Thymus (tissue), 11 donors: ENCODE data around the gene TRIM33. TPM values are rescaled to one million over a fixed set of nuclear protein-coding genes. Genes with fewer than 3 reads are reported as not detected.
"Not testable (repeated sequence)": the region's sequence is repeated elsewhere in the genome, so short reads cannot be mapped to it uniquely, and the experiment has no call there.

Source experiments
- DNase-seq, 9 donors: peaks; one replicate each; pipeline ENCODE4 v3.0.0-alpha.2; 2013; ENCODE audit warnings: low spot score in 9 of 9, low read depth in 6 of 9, missing footprints in 1 of 9
- H3K27ac ChIP-seq, 2 donors: one replicate each; pipeline ENCODE4 v1.5.1; 2013; ENCODE audit warnings: control low read depth in 1 of 2, low read depth in 1 of 2, low read length in 1 of 2, mild to moderate bottlenecking in 1 of 2, moderate library complexity in 1 of 2
- H3K27me3 ChIP-seq, 2 donors: one replicate each; pipeline ENCODE4 v1.5.1; 2013; ENCODE audit warnings: low read length in 1 of 2; ENCODE audit not compliant: control insufficient read depth in 2 of 2, insufficient read depth in 1 of 2
- H3K36me3 ChIP-seq, 2 donors: one replicate each; pipeline ENCODE4 v1.5.1; 2013; ENCODE audit warnings: low read length in 1 of 2, mild to moderate bottlenecking in 1 of 2, moderate library complexity in 1 of 2; ENCODE audit not compliant: control insufficient read depth in 2 of 2, insufficient read depth in 2 of 2
- H3K4me1 ChIP-seq, 2 donors: one replicate each; pipeline ENCODE4 v1.5.1; 2013; ENCODE audit warnings: low read length in 2 of 2; ENCODE audit not compliant: control insufficient read depth in 2 of 2, insufficient read depth in 2 of 2
- H3K4me3 ChIP-seq, 2 donors: one replicate each; pipeline ENCODE4 v1.5.1; 2013; ENCODE audit warnings: low read length in 2 of 2, control low read depth in 1 of 2, mild to moderate bottlenecking in 1 of 2
- H3K9me3 ChIP-seq, 2 donors: one replicate each; pipeline ENCODE4 v1.5.1; 2013; ENCODE audit warnings: low read length in 1 of 2, mild to moderate bottlenecking in 1 of 2; ENCODE audit not compliant: control insufficient read depth in 2 of 2, insufficient read depth in 1 of 2
- WGBS: extraction: QIAGEN DNeasy Blood & Tissue Kit; methylation state at CpG from one replicate; pipeline ENCODE4 v1.1.7; 2013; 5-methylcytosine and 5-hydroxymethylcytosine counted together
- polyA plus RNA-seq: library from polyadenylated mRNA; stranded (reverse); fragments of 200-250 nt; gene quantifications from one replicate; pipeline ENCODE4 v1.2.3, GENCODE V29; 2013
- total RNA-seq: library from RNA; stranded (reverse); fragments of 120-200 nt; gene quantifications from one replicate; pipeline ENCODE4 v1.2.4, GENCODE V29; 2013
- donor health status: healthy.

TRIM33 gene
- total and polyA plus RNA-seq, 2 donors, result 20.1 to 31.0 TPM

GRCh38 chr1:114428083-114428754 is 82.8 kb downstream of the TRIM33 start:
- Histone ChIP-seq H3K27ac (no peak overlapping the region), H3K4me1 (no peaks in the 10 kb centered on the region), H3K9me3 (no peaks in the 10 kb centered on the region), H3K36me3 (peaks cover 25 to 39% of the 10 kb centered on the region in 2 donors), H3K4me3 (no peak overlapping the region), H3K27me3 (no peaks in the 10 kb centered on the region)
- peak in 2 of 9 donors; percentile 10 to 27 for DNase-seq
- 96% methylated on average over 1 of the region's 1 CpG for WGBS

DNA sequence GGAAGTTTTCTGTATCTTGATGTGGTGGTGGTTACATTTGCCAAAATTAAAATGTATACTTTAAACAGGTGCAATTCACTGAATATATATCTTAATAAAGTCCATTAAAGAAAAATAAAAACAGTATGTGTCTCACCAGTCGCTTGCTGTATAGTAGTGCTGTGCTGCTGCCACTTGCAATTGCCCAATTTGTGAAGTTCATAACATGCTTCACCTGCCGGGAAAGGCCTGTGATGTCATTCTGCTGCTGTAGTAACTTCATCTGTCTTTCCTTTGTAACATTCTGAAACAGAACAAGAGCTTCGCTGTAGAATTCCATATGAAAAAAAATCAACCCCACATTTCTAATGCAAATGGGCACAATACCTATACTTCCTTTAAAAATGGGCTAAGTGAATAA is 83.4 kb downstream of the TRIM33 start:
- 99% methylated on average over 3 of the region's 3 CpGs for WGBS
- no peak overlapping the region for H3K4me3 ChIP-seq

DNA sequence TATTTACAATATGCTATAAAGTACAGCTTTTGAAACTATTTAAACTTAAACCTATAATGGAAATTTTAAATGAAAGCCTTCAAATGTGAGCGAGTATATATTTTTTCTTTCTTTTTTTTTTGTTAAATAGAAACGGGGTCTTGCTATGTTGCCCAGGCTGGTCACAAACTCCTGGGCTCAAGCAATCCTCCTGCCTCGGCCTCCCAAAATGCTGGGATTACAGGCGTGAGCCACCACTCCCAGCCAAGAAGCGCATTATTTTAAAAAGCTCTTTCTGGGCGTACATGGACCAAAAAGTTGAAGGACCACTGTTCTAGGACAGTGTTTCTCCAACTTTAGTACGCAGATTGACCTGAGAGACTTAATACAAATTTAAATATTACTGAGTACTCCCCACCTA is 87.5 kb downstream of the TRIM33 start:
- no peak overlapping the region for H3K4me3 ChIP-seq
- WGBS, result 98% methylated on average over 7 of the region's 7 CpGs
- H3K27me3 ChIP-seq, result no peaks in the 10 kb centered on the region
- H3K36me3 ChIP-seq, result peaks cover 43 to 75% of the 10 kb centered on the region in 2 donors
- no peaks in the 10 kb centered on the region for H3K4me1 ChIP-seq
- no peak for DNase-seq
- H3K9me3 ChIP-seq, result no peaks in the 10 kb centered on the region
- H3K27ac ChIP-seq, result no peak overlapping the region

More for the DNA sequence above, 83.4 kb downstream of the TRIM33 start:
- H3K36me3 ChIP-seq, result peaks cover 25 to 39% of the 10 kb centered on the region in 2 donors
- no peaks in the 10 kb centered on the region for H3K4me1 ChIP-seq
- H3K27ac ChIP-seq, result no peak overlapping the region
- no peaks in the 10 kb centered on the region for H3K27me3 ChIP-seq
- H3K9me3 ChIP-seq, result no peaks in the 10 kb centered on the region
- no peak for DNase-seq

DNA sequence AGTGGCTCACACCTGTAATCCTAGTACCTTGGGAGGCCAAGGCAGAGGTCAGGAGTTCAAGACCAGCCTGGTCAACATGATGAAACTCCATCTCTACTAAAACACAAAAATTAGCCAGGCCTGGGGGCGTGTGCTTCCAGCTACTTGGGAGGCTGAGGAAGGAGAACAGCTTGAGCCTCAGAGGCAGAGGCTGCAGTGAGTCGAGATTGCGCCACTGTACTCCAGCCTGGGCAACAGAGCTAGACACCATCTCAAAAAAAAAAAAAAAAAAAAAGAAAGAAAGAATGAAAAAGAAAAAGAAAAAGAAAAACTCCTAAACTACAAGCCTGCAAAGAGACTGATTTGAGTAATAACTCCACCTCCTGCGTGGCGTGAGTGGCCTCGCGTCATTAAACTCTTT is 92.1 kb downstream of the TRIM33 start:
- not testable (repeated sequence) for H3K27ac ChIP-seq, H3K4me3 ChIP-seq, H3K4me1 ChIP-seq, H3K27me3 ChIP-seq, DNase-seq, H3K9me3 ChIP-seq
- H3K36me3 ChIP-seq, result peaks cover 33 to 53% of the 10 kb centered on the region in 2 donors
- 99% methylated on average over 7 of the region's 7 CpGs for WGBS

DNA sequence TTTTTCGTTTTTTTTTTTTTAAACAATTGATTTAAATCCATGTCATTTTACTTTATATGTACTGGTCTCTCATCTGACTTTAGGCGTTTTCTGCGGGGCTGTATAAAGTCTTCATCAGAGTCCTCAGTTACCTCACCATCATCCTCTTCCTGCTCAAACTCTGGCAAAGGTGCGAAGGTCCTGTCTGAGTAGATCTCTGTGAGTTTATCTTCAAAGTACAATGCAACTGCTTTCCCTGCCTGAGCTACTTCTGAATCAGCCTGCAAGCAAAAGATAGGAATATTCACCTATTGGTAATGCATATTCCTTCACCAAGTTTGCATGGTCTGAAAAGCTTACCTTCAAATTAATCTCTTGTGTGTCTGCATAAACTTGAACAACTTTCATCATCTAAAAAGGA is 113.4 kb downstream of the TRIM33 start:
- no peaks in the 10 kb centered on the region for H3K4me1 ChIP-seq
- WGBS, result 93% methylated on average over 4 of the region's 4 CpGs
- no peaks in the 10 kb centered on the region for H3K27me3 ChIP-seq
- DNase-seq, result no peak
- H3K36me3 ChIP-seq, result peaks cover 14 to 32% of the 10 kb centered on the region in 2 donors
- no peaks in the 10 kb centered on the region for H3K9me3 ChIP-seq
- H3K27ac ChIP-seq, result no peak overlapping the region
- H3K4me3 ChIP-seq, result no peak overlapping the region

DNA sequence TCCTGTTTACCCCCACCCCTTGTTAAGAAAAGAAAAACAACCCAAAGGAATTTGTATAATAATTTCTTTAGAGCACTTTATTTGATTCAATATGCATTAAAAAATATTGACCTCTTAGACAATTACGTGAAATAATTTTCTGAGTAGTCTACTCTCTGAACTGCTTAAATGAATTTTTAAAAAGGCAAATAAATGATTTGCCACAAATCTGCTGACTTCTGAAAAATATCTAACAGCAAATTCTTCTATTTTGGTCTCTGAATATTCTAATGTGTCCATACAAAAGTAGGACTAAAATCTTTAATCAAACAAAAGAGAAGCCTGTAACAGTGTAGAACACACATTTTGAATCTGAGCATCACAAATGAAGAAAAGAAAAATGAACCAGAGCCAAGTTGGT is 115.1 kb downstream of the TRIM33 start:
- H3K4me1 ChIP-seq, result no peaks in the 10 kb centered on the region
- H3K27me3 ChIP-seq, result no peaks in the 10 kb centered on the region
- peaks cover 11 to 30% of the 10 kb centered on the region in 2 donors for H3K36me3 ChIP-seq
- WGBS, result 99% methylated on average over 1 of the region's 1 CpG
- no peak overlapping the region for H3K4me3 ChIP-seq
- DNase-seq, result no peak
- H3K27ac ChIP-seq, result no peak overlapping the region
- H3K9me3 ChIP-seq, result no peaks in the 10 kb centered on the region

DNA sequence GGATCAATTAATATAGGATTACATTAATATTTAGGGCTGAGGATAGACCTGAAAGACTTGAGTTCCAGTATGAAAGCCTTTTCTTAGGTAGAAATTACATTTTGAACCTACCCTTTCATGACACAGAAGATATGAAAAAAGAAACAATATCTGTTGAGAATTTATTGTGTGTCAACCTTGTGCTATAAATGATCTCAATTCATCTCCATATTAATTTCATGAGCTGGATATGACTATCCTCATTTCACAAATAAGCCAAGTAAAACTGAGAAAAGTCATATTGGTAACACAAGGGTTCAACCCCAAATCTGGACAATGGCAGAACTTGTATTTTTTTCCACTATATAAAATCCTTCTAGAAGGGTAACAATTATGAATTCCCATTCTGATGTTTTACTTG is 120.0 kb downstream of the TRIM33 start:
- H3K27me3 ChIP-seq, result no peaks in the 10 kb centered on the region
- H3K9me3 ChIP-seq, result no peaks in the 10 kb centered on the region
- peaks cover 0 to 16% of the 10 kb centered on the region in 2 donors for H3K36me3 ChIP-seq
- H3K27ac ChIP-seq, result no peak overlapping the region
- no peak for DNase-seq
- no peak overlapping the region for H3K4me3 ChIP-seq
- no peaks in the 10 kb centered on the region for H3K4me1 ChIP-seq

- Histone ChIP-seq H3K36me3 (peaks cover 0 to 15% of the 10 kb centered on the region in 2 donors), H3K4me3 (no peak overlapping the region), H3K27me3 (no peaks in the 10 kb centered on the region), H3K9me3 (no peaks in the 10 kb centered on the region), H3K4me1 (no peaks in the 10 kb centered on the region), H3K27ac (no peak overlapping the region)
- no peak for DNase-seq
- over 99% methylated on average over 4 of the region's 4 CpGs for WGBS
Measured at GRCh38 chr1:114390361-114390760, 120.6 kb downstream of the TRIM33 start.

- peaks cover 0 to 7% of the 10 kb centered on the region in 2 donors for H3K36me3 ChIP-seq
- no peaks in the 10 kb centered on the region for H3K27me3 ChIP-seq
- no peak for DNase-seq
- no peak overlapping the region for H3K4me3 ChIP-seq
- H3K27ac ChIP-seq, result no peak overlapping the region
- peaks cover 0 to 2% of the 10 kb centered on the region in 2 donors for H3K9me3 ChIP-seq
- WGBS, result 52% methylated on average over 1 of the region's 1 CpG
- H3K4me1 ChIP-seq, result no peaks in the 10 kb centered on the region
Measured at GRCh38 chr1:114388432-114389003, 122.5 kb downstream of the TRIM33 start.
